SH-SY5Y (cell line): ENCODE data around the gene SRP19.

ENCODE experiments used
- GATA2 ChIP-seq: IDR thresholded peaks from 2 replicates; pipeline ENCODE4 v1.6.1; 2011; ENCODE audit warnings: mild to moderate bottlenecking, low read depth, low read length
- GATA3 ChIP-seq: IDR thresholded peaks from 2 replicates; pipeline ENCODE4 v1.6.1; 2011; ENCODE audit warnings: low read depth, mild to moderate bottlenecking, low read length, moderate library complexity

DNA sequence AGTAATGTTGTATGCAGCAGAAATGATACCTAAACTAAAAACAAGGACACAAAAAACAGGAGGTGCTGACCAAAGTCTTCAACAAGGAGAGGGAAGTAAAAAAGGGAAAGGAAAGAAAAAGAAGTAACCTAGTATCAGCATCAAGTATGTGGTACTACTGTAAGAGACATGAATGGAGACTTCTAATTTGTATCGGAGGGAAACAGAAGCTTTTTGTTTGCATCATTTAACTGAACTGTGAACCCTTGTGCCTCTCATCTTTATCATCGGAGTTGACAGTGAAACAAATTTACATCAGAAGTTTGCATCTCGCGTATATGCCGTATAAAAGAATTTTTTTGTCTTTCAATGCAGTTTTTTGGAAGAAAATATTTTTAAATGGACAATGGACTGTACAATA, 6.3 kb downstream of the SRP19 start:
- TF ChIP-seq GATA3 = no peak
- TF ChIP-seq GATA2 = no peak
